ENCODE measurements around the gene PPP1R12B.

DNA sequence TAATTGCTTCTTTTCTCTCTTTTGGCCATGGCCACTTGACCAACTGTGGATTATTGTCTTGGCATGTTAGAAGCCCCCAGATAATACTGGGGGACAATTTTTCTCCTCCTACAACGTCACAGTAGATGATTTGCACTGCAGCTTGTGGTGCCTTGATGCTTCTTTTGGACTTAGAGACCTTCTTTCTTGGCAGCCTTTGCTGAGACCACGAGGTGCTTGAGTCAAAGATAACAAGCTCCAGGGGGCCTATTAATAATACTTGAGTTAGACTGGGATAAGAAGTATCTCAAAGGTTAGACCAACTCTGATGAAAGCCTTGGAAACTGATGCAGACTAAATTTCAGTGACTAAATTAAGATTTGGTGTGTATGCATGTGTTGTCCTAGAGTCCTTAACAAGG is 3.2 kb downstream of the PPP1R12B start:
- TF ChIP-seq, protein P1, sequence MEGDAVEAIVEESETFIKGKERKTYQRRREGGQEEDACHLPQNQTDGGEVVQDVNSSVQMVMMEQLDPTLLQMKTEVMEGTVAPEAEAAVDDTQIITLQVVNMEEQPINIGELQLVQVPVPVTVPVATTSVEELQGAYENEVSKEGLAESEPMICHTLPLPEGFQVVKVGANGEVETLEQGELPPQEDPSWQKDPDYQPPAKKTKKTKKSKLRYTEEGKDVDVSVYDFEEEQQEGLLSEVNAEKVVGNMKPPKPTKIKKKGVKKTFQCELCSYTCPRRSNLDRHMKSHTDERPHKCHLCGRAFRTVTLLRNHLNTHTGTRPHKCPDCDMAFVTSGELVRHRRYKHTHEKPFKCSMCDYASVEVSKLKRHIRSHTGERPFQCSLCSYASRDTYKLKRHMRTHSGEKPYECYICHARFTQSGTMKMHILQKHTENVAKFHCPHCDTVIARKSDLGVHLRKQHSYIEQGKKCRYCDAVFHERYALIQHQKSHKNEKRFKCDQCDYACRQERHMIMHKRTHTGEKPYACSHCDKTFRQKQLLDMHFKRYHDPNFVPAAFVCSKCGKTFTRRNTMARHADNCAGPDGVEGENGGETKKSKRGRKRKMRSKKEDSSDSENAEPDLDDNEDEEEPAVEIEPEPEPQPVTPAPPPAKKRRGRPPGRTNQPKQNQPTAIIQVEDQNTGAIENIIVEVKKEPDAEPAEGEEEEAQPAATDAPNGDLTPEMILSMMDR (IDR thresholded peaks at IDR 0.05; ENCODE audit: low read depth, low read length, missing input control), result no peak
- TF ChIP-seq, protein P2, sequence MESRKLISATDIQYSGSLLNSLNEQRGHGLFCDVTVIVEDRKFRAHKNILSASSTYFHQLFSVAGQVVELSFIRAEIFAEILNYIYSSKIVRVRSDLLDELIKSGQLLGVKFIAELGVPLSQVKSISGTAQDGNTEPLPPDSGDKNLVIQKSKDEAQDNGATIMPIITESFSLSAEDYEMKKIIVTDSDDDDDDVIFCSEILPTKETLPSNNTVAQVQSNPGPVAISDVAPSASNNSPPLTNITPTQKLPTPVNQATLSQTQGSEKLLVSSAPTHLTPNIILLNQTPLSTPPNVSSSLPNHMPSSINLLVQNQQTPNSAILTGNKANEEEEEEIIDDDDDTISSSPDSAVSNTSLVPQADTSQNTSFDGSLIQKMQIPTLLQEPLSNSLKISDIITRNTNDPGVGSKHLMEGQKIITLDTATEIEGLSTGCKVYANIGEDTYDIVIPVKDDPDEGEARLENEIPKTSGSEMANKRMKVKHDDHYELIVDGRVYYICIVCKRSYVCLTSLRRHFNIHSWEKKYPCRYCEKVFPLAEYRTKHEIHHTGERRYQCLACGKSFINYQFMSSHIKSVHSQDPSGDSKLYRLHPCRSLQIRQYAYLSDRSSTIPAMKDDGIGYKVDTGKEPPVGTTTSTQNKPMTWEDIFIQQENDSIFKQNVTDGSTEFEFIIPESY (IDR thresholded peaks at IDR 0.05), result no peak
- TF ChIP-seq FOXA1 (IDR thresholded peaks at IDR 0.05) (no peak), ATF3 (IDR thresholded peaks at IDR 0.05) (no peak), TAF1 (conservative IDR thresholded peaks at IDR 0.05) (no peak), NR2F2 (IDR thresholded peaks at IDR 0.05) (no peak)
- TF ChIP-seq, protein P3, sequence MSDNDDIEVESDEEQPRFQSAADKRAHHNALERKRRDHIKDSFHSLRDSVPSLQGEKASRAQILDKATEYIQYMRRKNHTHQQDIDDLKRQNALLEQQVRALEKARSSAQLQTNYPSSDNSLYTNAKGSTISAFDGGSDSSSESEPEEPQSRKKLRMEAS (IDR thresholded peaks at IDR 0.05), result no peak
- TF ChIP-seq, protein P4, sequence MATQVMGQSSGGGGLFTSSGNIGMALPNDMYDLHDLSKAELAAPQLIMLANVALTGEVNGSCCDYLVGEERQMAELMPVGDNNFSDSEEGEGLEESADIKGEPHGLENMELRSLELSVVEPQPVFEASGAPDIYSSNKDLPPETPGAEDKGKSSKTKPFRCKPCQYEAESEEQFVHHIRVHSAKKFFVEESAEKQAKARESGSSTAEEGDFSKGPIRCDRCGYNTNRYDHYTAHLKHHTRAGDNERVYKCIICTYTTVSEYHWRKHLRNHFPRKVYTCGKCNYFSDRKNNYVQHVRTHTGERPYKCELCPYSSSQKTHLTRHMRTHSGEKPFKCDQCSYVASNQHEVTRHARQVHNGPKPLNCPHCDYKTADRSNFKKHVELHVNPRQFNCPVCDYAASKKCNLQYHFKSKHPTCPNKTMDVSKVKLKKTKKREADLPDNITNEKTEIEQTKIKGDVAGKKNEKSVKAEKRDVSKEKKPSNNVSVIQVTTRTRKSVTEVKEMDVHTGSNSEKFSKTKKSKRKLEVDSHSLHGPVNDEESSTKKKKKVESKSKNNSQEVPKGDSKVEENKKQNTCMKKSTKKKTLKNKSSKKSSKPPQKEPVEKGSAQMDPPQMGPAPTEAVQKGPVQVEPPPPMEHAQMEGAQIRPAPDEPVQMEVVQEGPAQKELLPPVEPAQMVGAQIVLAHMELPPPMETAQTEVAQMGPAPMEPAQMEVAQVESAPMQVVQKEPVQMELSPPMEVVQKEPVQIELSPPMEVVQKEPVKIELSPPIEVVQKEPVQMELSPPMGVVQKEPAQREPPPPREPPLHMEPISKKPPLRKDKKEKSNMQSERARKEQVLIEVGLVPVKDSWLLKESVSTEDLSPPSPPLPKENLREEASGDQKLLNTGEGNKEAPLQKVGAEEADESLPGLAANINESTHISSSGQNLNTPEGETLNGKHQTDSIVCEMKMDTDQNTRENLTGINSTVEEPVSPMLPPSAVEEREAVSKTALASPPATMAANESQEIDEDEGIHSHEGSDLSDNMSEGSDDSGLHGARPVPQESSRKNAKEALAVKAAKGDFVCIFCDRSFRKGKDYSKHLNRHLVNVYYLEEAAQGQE (IDR thresholded peaks at IDR 0.05), result no peak

All from liver (tissue), 3 donors.